Brain microvascular endothelial cell (primary cell): ENCODE data around the gene GOSR2.

ENCODE experiments used
- DNase-seq: peaks from one replicate; pipeline ENCODE4 v3.0.0-alpha.2; 2020
- H3K27ac ChIP-seq: fragments of 250-450 bp; sonication (Bioruptor Pico); 2 replicates; pipeline ENCODE4 v1.5.1; 2020; ENCODE audit warnings: mild to moderate bottlenecking, moderate library complexity
- H3K27me3 ChIP-seq: fragments of 250-450 bp; sonication (Bioruptor Pico); replicated peaks from 2 replicates; pipeline ENCODE4 v1.5.1; 2020; ENCODE audit warnings: mild to moderate bottlenecking
- H3K36me3 ChIP-seq: fragments of 250-450 bp; sonication (Bioruptor Pico); replicated peaks from 2 replicates; pipeline ENCODE4 v1.5.1; 2020; ENCODE audit warnings: mild to moderate bottlenecking
- H3K4me3 ChIP-seq: 2 replicates; pipeline ENCODE4 v1.5.1; 2011; ENCODE audit warnings: low read depth, mild to moderate bottlenecking, control low read depth, low read length, moderate library complexity
- CTCF ChIP-seq: IDR thresholded peaks from 2 replicates; pipeline ENCODE4 v1.5.1; 2011; ENCODE audit warnings: low read depth, mild to moderate bottlenecking, moderate library complexity, low read length, control low read depth, inconsistent platforms; ENCODE audit errors: missing control alignments
- in situ Hi-C: cut with HindIII; loops from 2 replicates; pipeline ENCODE4 v1.10.0; 2017; ENCODE audit warnings: low sequenced_read_pairs, low pct_ligation_motif_present

GOSR2 gene

GRCh38 chr17:46977348-46977747 lies 54.4 kb downstream of the GOSR2 start:
- Histone ChIP-seq H3K4me3 (no peak overlapping the region), H3K36me3 (no peaks in the 10 kb centered on the region), H3K27me3 (peaks cover 37% of the 10 kb centered on the region), H3K27ac (no peak overlapping the region)
- no peak for DNase-seq
- in situ Hi-C loops, result no loop called here
- peak; percentile 64 for TF ChIP-seq CTCF

- peaks cover 37% of the 10 kb centered on the region for H3K27me3 ChIP-seq
- no peak for DNase-seq
- in situ Hi-C loops, result no loop called here
- no peak overlapping the region for H3K4me3 ChIP-seq
- no peak for TF ChIP-seq CTCF
- no peak overlapping the region for H3K27ac ChIP-seq
- no peaks in the 10 kb centered on the region for H3K36me3 ChIP-seq
These were observed 55.0 kb downstream of the GOSR2 start for GRCh38 chr17:46977750-46978488.

- peaks cover 35% of the 10 kb centered on the region for H3K27me3 ChIP-seq
These were observed 55.7 kb downstream of the GOSR2 start for GRCh38 chr17:46978489-46979146.

GRCh38 chr17:46979147-46979863 lies 56.3 kb downstream of the GOSR2 start, which contains the start of gene RPRML:
Gene RPRML (minus strand): TSS chr17:46979253. CDS start chr17:46979007, 246 bp downstream.
- in situ Hi-C loops, result no loop called here

More at GRCh38 chr17:46978489-46979146, 55.7 kb downstream of the GOSR2 start:
- H3K27ac ChIP-seq, result no peak overlapping the region
- no peaks in the 10 kb centered on the region for H3K36me3 ChIP-seq
- no peak for DNase-seq
- no peak for TF ChIP-seq CTCF
- in situ Hi-C loops, result no loop called here
- H3K4me3 ChIP-seq, result peak overlapping the region; percentile 31

GRCh38 chr17:46982577-46982976 lies 59.6 kb downstream of the GOSR2 start:
- no peak for DNase-seq
- no peaks in the 10 kb centered on the region for H3K36me3 ChIP-seq
- in situ Hi-C loops, result no loop called here
- H3K4me3 ChIP-seq, result no peak overlapping the region
- H3K27me3 ChIP-seq, result peaks cover 19% of the 10 kb centered on the region
- TF ChIP-seq CTCF, result no peak
- H3K27ac ChIP-seq, result no peak overlapping the region

More at GRCh38 chr17:46979147-46979863, 56.3 kb downstream of the GOSR2 start, which contains the start of gene RPRML:
- TF ChIP-seq CTCF, result no peak
- no peak for DNase-seq
- H3K36me3 ChIP-seq, result no peaks in the 10 kb centered on the region
- peak within 1 kb of the TSS; percentile 31 for H3K4me3 ChIP-seq
- H3K27ac ChIP-seq, result no peak within 1 kb of the TSS
- peaks cover 35% of the 10 kb centered on the region for H3K27me3 ChIP-seq
